H1 (cell line): Measurements from ENCODE around the gene ADAD1. TPM values are rescaled to one million over a fixed set of nuclear protein-coding genes. Genes with fewer than 3 reads are reported as not detected.

Source experiments
- CTCF ChIA-PET: fragments of 300-600 bp; sonication (Branson Sonifier 250); formaldehyde crosslinking; loops from one replicate; lab custom pipeline; 2021; ENCODE audit not compliant: partially characterized antibody; lab: Charles Lee
- POLR2A ChIA-PET: fragments of 300-600 bp; sonication (Branson Sonifier 250); formaldehyde crosslinking; loops from one replicate; lab custom pipeline; 2021; ENCODE audit warnings: inconsistent platforms; ENCODE audit not compliant: partially characterized antibody; lab: Charles Lee
- DNase-seq, 2 experiments: peaks; one replicate each; pipeline versions ENCODE4 v3.0.0 to v3.0.0-alpha.2; 2010 to 2022; ENCODE audit warnings: low spot score in 2 of 2, low read depth in 1 of 2, mixed read lengths in 1 of 2
- FAIRE-seq: peaks from 2 replicates; lab custom pipeline; 2011; peaks lifted over from hg19 to GRCh38; lab: Jason Lieb, UNC
- H2AFZ ChIP-seq: 2 replicates; pipeline ENCODE4 v1.8.1; 2012; ENCODE audit warnings: low read length, inconsistent platforms
- H2AK5ac ChIP-seq: 2 replicates; pipeline ENCODE4 v1.6.1; 2013; ENCODE audit warnings: low read depth, low read length
- H2BK120ac ChIP-seq: replicated peaks from 2 replicates; pipeline ENCODE3; 2013; ENCODE audit warnings: low read depth, low read length, inconsistent platforms
- H2BK12ac ChIP-seq: 2 replicates; pipeline ENCODE4 v1.6.1; 2013; ENCODE audit warnings: low read depth, low read length
- H2BK15ac ChIP-seq: 2 replicates; pipeline ENCODE4 v1.6.1; 2013; ENCODE audit warnings: low read length
- H2BK20ac ChIP-seq: 2 replicates; pipeline ENCODE4 v1.6.1; 2013; ENCODE audit warnings: low read length
- H2BK5ac ChIP-seq: 2 replicates; pipeline ENCODE4 v1.6.1; 2013; ENCODE audit warnings: low read depth, low read length
- H3K14ac ChIP-seq: 2 replicates; pipeline ENCODE4 v1.6.1; 2013; ENCODE audit warnings: inconsistent platforms; ENCODE audit not compliant: insufficient read length
- H3K18ac ChIP-seq: 2 replicates; pipeline ENCODE4 v1.6.1; 2013; ENCODE audit warnings: low read length; ENCODE audit errors: extremely low read depth
- H3K23ac ChIP-seq: 2 replicates; pipeline ENCODE4 v1.6.1; 2013; ENCODE audit warnings: inconsistent platforms; ENCODE audit not compliant: insufficient read length
- H3K23me2 ChIP-seq: 2 replicates; pipeline ENCODE4 v1.6.1; 2013; ENCODE audit warnings: low read depth, low read length
- H3K27ac ChIP-seq: 2 replicates; pipeline ENCODE4 v1.6.1; 2011; ENCODE audit warnings: low read depth, low read length, inconsistent platforms
- H3K27me3 ChIP-seq, 4 experiments: replicated peaks in 1 of 4; 1 replicate in 1 of 4; 2 replicates in 3 of 4; pipeline versions ENCODE4 v1.6.1 to v1.8.1; 2011 to 2013; ENCODE audit warnings: low read length in 3 of 4, mild to moderate bottlenecking in 3 of 4, inconsistent platforms in 2 of 4, mixed read lengths in 2 of 4, moderate library complexity in 1 of 4; ENCODE audit not compliant: control insufficient read depth in 3 of 4, insufficient read depth in 3 of 4; ENCODE audit errors: extremely low read depth in 1 of 4
- H3K36me3 ChIP-seq, 4 experiments: 2 replicates each; pipeline versions ENCODE4 v1.6.1 to v1.8.1; 2011 to 2013; ENCODE audit warnings: mild to moderate bottlenecking in 4 of 4, low read length in 3 of 4, moderate library complexity in 2 of 4, control low read depth in 1 of 4, inconsistent platforms in 1 of 4; ENCODE audit not compliant: insufficient read depth in 4 of 4, control insufficient read depth in 2 of 4
- H3K4ac ChIP-seq: replicated peaks from 2 replicates; pipeline ENCODE3; 2013; ENCODE audit warnings: low read length, low read depth, mixed read lengths, inconsistent platforms; ENCODE audit not compliant: insufficient read length
- H3K4me1 ChIP-seq, 4 experiments: replicated peaks in 1 of 4; 1 replicate in 1 of 4; 2 replicates in 3 of 4; pipeline versions ENCODE4 v1.6.1 to v1.8.1; 2011 to 2013; ENCODE audit warnings: low read length in 3 of 4, inconsistent platforms in 2 of 4, mixed read lengths in 1 of 4; ENCODE audit not compliant: insufficient read depth in 4 of 4, control insufficient read depth in 3 of 4
- H3K4me2 ChIP-seq, 2 experiments: 2 replicates each; pipeline versions ENCODE4 v1.6.1 to v1.8.1; 2011 to 2013; ENCODE audit warnings: low read depth in 2 of 2, low read length in 2 of 2, control low read depth in 1 of 2, inconsistent platforms in 1 of 2, mild to moderate bottlenecking in 1 of 2; ENCODE audit not compliant: insufficient read depth in 1 of 2
- H3K4me3 ChIP-seq, 4 experiments: fragments of 200-600, 300-600 bp in 1 of 4; sonication (generic), shearing (Covaris generic), sonication (Bioruptor Twin) in 1 of 4; 2 replicates each; pipeline versions ENCODE4 v1.5.1 to v1.8.1; 2011 to 2016; ENCODE audit warnings: low read length in 4 of 4, low read depth in 3 of 4, control low read depth in 2 of 4, inconsistent platforms in 2 of 4, mild to moderate bottlenecking in 2 of 4, mixed read lengths in 1 of 4, moderate library complexity in 1 of 4; ENCODE audit not compliant: insufficient read depth in 2 of 4; ENCODE audit errors: extremely low read depth in 1 of 4
- H3K56ac ChIP-seq: replicated peaks from 2 replicates; pipeline ENCODE3; 2013; ENCODE audit warnings: low read depth, mild to moderate bottlenecking, mixed read lengths, low read length, inconsistent platforms; ENCODE audit not compliant: insufficient read length
- H3K79me1 ChIP-seq: 2 replicates; pipeline ENCODE4 v1.6.1; 2013; ENCODE audit warnings: low read depth, low read length, control low read depth
- H3K79me2 ChIP-seq, 2 experiments: 2 replicates each; pipeline versions ENCODE4 v1.6.1 to v1.8.1; 2012 to 2013; ENCODE audit warnings: low read length in 2 of 2, mild to moderate bottlenecking in 2 of 2, inconsistent platforms in 1 of 2; ENCODE audit not compliant: insufficient read depth in 2 of 2, control insufficient read depth in 1 of 2
- H3K9ac ChIP-seq, 4 experiments: replicated peaks in 1 of 4; 1 replicate in 1 of 4; 2 replicates in 3 of 4; pipeline versions ENCODE4 v1.6.1 to v1.8.1; 2011 to 2013; ENCODE audit warnings: low read depth in 3 of 4, low read length in 3 of 4, control low read depth in 2 of 4, mild to moderate bottlenecking in 2 of 4, moderate library complexity in 2 of 4, inconsistent platforms in 1 of 4; ENCODE audit errors: extremely low read depth in 1 of 4
- H3K9me3 ChIP-seq, 2 experiments: 2 replicates each; pipeline versions ENCODE4 v1.6.1 to v1.8.1; 2012 to 2013; ENCODE audit warnings: mild to moderate bottlenecking in 2 of 2, moderate library complexity in 2 of 2, control low read depth in 1 of 2, inconsistent platforms in 1 of 2, low read depth in 1 of 2, low read length in 1 of 2, mixed read lengths in 1 of 2; ENCODE audit not compliant: insufficient read depth in 2 of 2
- H4K20me1 ChIP-seq, 2 experiments: replicated peaks in 1 of 2; 2 replicates each; pipeline versions ENCODE3 to v1.8.1; 2011 to 2013; ENCODE audit warnings: inconsistent platforms in 2 of 2, low read length in 2 of 2, mild to moderate bottlenecking in 1 of 2; ENCODE audit not compliant: insufficient read depth in 2 of 2, control insufficient read depth in 1 of 2
- H4K5ac ChIP-seq: 2 replicates; pipeline ENCODE4 v1.6.1; 2013; ENCODE audit warnings: low read length, low read depth, mixed read lengths, inconsistent platforms; ENCODE audit not compliant: insufficient read length
- H4K8ac ChIP-seq: 2 replicates; pipeline ENCODE4 v1.8.0; 2013; ENCODE audit warnings: mild to moderate bottlenecking, moderate library complexity, low read length, inconsistent platforms; ENCODE audit not compliant: insufficient read depth; ENCODE audit errors: extremely low read depth
- H4K91ac ChIP-seq: replicated peaks from 2 replicates; pipeline ENCODE3; 2013; ENCODE audit warnings: low read length, mixed read lengths, inconsistent platforms; ENCODE audit not compliant: insufficient read length
- SUZ12 ChIP-seq: fragments of 200-600 bp; sonication (generic); IDR thresholded peaks from 2 replicates; pipeline ENCODE4 v1.6.1; 2012; ENCODE audit warnings: mild to moderate bottlenecking, inconsistent platforms, low read length, moderate library complexity, mixed read lengths
- WGBS, 2 experiments: shearing (Covaris generic) in 1 of 2; methylation state at CpG; one replicate each; pipeline versions ENCODE4 v1.1.6 to v1.1.7; 2013 to 2015; ENCODE audit warnings: low lambda C conversion rate in 2 of 2, mixed read lengths in 2 of 2, inconsistent platforms in 1 of 2, low coverage in 1 of 2, missing lambda C conversion rate in 1 of 2; ENCODE audit not compliant: insufficient replicate concordance in 2 of 2, insufficient coverage in 1 of 2, insufficient read length in 1 of 2; ENCODE audit errors: extremely low coverage in 1 of 2, missing lambda C conversion rate in 1 of 2; 5-methylcytosine and 5-hydroxymethylcytosine counted together
- polyA plus RNA-seq, 7 experiments: library from polyadenylated mRNA; depleted of rRNA in 3 of 7; stranded (reverse) in 5 of 7; unstranded in 2 of 7; fragments of >200 nt in 5 of 7; fragments of 200-250 nt in 2 of 7; gene quantifications; 1 replicate in 5 of 7; 2 replicates in 1 of 7; 4 replicates in 1 of 7; pipeline versions ENCODE4 v1.2.1 to v1.2.3, GENCODE V29; 2011 to 2013; ENCODE audit warnings: missing spikeins in 2 of 7, mixed read lengths in 2 of 7
- total RNA-seq: library from RNA; stranded (reverse); fragmentation: NEBNext Ultra II Directional; extraction: Animal tissue kit (Norgen Biotek cat#: 25700); gene quantifications from 2 replicates; pipeline ENCODE4 v1.2.1, GENCODE V29; 2021

ADAD1 gene
- total and polyA plus RNA-seq, 2 of the 8 experiments (the other 6 are each of a cell fraction or from before 2014, with no cell fraction given), result not detected

GRCh38 chr4:122453384-122453995 lies 74.7 kb downstream of the ADAD1 start:
- H3K4ac ChIP-seq, result no peak overlapping the region
- no peak for TF ChIP-seq SUZ12

More at GRCh38 chr4:122453384-122453995, 74.7 kb downstream of the ADAD1 start:
- no peak overlapping the region for H2AK5ac ChIP-seq
- DNase-seq (no peak), FAIRE-seq (no peak)
- no peaks in the 10 kb centered on the region for H3K36me3 ChIP-seq
- H3K23me2 ChIP-seq, result no peaks in the 10 kb centered on the region
- no peak overlapping the region for H4K5ac ChIP-seq
- ChIA-PET CTCF (interaction anchor here (0.6 kb wide), 1 partner anchor 1008 kb away, joined by 3 read pairs; no protein-coding TSS in a partner anchor), POLR2A (no interaction called here)
- H3K27me3 ChIP-seq, result no peaks in the 10 kb centered on the region
- no peaks in the 10 kb centered on the region for H3K9me3 ChIP-seq
- H4K91ac ChIP-seq, result no peak overlapping the region
- H3K18ac ChIP-seq, result no peak overlapping the region
- H4K20me1 ChIP-seq, result no peaks in the 10 kb centered on the region
- H3K79me2 ChIP-seq, result no peaks in the 10 kb centered on the region
- no peak overlapping the region for H3K14ac ChIP-seq
- no peak overlapping the region for H2BK5ac ChIP-seq
- H3K4me3 ChIP-seq, result no peak overlapping the region
- no peak overlapping the region for H4K8ac ChIP-seq
- no peak overlapping the region for H3K23ac ChIP-seq
- H3K9ac ChIP-seq, result no peak overlapping the region
- H2BK120ac ChIP-seq, result no peak overlapping the region
- H3K79me1 ChIP-seq, result no peaks in the 10 kb centered on the region
- no peak overlapping the region for H3K27ac ChIP-seq
- H2BK20ac ChIP-seq, result no peak overlapping the region
- no peak overlapping the region for H3K4me2 ChIP-seq
- no peaks in the 10 kb centered on the region for H3K4me1 ChIP-seq
- no peak overlapping the region for H3K56ac ChIP-seq
- no peak overlapping the region for H2BK12ac ChIP-seq
- WGBS, 2 experiments, result 82% methylated on average over 1 of the region's 1 CpG; no CpG with 5 or more reads in 1 of the 2 experiments
- no peak overlapping the region for H2BK15ac ChIP-seq
- H2AFZ ChIP-seq, result no peak overlapping the region; the same call in 1 of the 2 replicates
